Measurements from ENCODE around the gene MAP7.

The MAP7 gene

DNA sequence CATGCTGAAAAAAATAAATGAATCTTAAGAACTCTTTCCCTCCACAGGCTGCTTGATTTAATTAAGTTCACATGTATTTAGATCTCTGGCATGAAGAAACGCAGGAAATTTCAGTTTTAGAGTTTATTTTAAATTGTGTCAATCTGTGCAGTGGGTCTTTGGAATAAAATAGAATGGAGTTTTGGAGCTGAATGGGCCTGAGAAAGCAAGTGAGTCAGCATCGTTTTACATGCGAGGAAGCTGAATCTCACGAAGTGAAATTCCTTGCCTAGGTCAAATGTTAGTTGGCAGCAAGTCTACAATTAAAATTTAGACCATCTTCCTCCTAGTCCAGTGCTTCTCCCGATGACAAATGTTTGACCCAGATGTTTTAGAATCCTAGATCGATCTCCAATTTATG is 22.4 kb downstream of the MAP7 start:
- no peak for DNase-seq

DNA sequence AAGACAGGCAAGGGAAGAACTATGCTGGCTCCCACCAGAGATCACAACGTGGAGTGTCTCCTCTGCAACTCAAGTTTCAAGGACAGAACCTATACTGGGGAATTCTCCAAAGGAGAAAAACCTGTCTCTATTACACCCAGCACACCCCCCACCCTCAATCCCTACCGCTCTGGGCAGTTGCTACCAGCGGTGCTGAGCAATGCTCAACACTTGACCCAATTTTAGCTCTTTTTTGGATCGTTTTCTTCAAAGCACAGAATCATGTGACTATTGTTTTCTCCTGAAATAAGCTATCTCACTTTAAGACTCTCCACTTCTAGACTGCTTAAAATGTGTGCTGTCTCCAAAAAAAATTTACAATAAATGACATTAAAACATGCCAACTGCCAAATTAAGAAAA is 23.3 kb downstream of the MAP7 start:
- DNase-seq: no peak

DNA sequence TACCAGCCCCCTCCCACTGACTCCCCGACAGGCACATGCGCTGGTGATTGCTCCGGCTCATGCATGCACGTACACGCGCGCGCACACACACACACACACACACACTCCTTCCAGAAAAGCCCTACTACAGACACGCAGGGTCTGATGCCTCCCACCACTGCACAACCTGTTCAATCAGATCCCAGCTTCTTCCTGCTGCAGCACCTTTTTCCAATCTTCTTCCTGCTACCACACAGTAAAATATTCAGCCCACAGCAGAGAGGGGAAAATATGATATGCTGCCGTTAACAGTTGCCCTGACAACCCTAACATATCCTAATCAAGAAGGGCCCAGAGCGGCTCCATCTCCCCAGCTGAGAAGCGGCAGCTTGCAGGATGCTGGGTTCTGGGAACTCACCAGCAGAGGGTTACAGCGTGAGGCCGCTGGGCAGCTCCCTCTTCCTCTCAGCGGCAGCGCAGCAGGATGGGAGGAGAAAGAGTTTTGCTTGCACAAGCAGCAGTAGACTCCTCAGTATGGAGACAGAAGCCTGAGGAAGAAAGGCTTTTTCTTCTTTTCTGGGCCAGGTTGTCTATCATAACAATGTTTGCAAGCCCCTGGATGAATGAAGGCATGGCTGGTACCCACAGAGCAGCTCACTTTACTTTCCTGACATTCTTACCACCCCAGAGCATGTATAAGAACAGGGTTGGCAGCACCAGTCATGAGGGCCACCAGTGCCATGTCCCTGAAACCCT is 23.9 kb downstream of the MAP7 start:
- peak; percentile 90 for DNase-seq

DNA sequence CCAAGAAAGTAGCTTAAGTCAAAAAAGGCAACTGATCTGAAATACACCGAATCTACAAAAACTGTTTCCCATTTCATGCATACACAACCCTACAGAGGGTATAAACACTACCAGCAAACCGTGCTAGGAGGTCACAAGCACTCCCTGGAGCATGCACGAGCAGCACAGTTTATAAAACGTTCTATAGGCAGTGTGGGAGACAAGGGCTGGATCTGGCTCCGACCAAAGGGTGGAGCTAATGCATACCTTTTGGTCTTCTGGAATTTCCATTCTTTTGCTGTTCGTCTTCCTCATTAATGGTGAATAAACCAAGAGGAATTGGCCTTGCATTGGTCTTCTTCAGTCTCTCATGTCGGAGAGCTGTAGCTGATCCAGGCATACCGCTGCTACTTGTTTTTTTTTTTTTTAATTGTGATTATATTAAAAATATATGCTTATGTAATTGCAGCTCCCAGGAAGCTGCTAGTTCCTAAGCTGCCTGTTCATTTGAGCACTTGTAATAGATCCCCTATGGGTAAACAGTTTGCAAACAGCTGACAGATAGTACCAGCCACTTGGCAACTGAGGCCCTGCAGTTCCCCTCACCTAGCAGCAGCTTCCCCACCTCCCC is 24.5 kb downstream of the MAP7 start:
- DNase-seq: peak; percentile 71

DNA sequence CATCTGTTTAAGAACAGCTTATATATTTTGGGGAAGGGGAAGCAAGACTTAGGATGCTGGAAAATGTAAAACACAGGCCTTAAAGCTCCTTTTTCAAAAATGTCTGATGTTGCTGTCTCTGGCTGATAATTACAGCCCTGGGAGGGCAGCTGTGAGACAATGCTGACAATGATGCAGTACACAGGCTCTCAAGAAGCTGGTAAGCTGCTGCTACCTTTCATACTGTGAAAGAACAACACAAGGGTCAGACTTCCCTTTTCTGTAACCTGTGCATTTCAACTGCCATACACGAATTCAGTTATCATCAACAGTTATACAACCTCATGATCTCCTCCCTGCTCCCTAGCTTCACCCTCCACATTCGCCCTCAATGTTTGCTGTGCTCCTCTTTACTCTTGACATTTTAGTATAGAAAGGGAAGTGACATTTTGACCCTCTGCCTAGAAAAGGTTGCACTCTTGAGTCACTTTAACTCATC is 25.2 kb downstream of the MAP7 start:
- peak; percentile 63 for DNase-seq

DNA sequence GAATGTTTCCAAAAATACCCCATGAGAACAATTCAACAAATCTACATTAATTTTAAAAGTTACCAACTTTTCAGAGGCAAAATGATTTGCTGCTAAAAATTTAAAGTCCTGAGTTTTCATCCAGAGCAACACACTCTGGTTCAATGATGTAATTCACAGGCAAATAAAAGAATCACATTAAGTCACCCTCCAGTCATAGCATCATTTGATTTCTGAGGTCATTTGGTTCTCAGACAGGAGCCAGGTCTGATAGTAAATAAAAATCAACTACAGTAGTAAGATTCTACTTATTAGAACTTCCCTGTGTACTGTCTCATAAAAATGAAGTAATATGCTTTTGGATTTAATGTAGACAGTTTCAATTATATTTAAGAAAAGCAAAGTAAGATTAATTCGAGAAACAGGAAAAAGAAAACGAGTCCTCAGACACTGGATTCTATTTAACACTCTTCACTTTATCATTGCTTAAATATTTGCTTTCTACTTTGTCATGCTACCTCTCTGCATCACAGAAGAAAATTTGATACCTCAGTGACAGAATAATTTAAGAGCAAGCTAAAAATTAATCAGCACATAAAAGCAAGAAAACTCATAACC is 25.8 kb downstream of the MAP7 start:
- DNase-seq: no peak

DNA sequence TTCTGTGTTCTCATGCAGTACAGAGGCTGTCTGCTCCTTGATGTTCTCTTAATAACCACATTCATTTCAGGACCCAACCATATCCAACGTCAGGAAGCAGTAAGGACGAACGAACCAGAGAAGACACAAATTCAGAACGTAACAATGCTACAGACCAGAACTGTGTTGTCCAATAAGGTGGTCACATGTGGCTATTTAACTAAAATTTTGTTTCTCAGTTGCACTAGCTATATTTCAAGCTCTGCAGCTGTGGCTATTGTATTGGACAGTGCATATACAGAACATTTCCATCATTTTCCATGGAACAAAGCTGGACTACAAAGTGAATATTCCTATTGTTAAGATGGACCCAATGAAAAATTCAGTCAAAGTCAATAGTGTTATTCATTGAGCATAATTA is 27.0 kb downstream of the MAP7 start:
- DNase-seq: no peak

DNA sequence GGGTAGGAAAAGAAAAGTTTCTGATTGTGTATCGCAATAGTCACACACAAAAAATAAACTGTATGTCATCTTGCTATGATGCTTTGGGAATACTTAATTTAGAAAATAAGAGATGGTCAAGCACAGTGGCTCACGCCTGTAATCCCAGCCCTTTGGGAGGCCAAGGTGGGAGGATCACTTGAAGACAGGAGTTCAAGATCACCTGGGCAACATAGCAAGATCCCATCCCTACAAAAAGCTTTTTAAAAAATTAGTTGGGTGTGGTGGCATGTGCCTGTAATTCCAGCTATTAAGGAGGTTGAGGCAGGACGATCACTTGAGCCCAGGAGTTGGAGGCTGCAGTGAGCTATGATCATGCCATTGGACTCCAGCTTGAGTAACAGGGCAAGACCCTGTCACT is 27.6 kb downstream of the MAP7 start:
- DNase-seq: no peak

DNA sequence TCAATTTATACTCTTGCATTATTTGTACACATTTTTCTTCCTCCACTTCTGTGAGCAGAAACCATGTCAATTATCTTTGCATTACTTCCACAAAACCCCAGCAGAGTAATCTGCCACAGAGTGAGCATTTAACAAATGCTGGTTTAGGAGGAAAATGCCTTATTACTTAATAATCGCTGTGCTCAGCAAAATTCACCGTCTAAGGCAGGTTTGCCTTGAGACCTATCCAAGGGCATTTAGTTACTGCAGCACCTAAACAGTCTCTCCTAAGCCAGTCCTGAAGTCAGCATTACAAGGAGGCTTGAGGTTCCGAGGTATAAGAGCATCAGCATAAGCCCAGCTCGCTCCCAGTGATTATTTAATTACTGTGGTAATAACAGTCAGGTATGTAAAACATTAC is 28.3 kb downstream of the MAP7 start:
- no peak for DNase-seq

DNA sequence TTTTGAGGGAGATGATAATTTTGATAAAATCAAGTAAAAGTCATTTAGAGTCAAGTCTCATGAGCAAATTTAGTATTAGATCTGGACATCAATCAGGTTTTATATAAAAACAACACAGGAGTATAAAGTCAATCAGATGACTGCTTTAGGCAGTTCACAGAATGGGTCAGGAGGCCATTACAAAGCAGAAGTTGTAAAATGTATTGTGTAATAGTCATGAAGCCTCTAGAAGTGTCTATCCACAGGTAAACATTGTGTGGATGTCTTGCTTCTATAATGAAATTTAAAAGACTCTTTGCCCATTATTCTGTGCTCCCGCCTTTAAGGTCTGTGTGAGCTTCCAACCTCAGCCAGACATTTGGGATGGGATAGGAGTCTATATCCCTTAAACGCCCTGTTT is 28.8 kb downstream of the MAP7 start:
- DNase-seq: no peak

DNA sequence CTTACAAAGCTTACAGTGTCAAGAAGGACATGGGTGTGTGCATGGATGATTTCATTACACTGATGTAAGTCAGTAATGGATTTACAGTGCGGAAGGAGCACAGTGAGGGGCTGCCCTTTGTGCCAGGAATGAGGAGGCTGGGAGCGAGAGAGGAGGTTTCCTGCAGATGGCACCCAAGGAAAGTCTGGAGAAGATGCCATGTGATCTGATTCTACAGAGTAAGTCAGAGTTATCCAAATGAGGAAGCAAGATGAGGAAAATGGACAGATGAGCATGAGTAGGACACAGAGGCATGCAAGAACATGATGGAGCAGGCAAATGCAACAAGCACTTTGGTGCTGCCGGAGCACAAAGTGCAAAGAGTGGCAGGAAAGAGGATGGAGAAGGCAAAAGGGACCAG is 29.7 kb downstream of the MAP7 start:
- DNase-seq: no peak

DNA sequence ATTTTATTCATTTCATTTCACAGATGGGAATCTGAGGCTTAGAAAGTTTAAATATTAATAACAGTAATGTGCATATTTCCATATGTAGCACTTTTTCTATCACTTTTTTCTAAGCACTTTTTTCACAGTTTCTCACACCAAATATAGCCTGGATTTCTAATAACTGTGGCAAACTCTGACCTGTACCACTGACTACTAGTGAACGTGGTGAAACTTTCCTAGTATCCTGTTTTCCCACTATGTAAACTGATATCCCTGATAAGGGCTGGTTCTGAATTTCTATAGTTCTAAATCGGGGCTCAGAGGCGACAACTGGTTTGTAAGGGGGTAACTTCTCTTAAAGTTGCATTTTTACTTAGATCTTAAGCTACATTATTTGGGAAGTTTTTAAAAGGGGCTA is 32.6 kb downstream of the MAP7 start:
- no peak for DNase-seq

DNA sequence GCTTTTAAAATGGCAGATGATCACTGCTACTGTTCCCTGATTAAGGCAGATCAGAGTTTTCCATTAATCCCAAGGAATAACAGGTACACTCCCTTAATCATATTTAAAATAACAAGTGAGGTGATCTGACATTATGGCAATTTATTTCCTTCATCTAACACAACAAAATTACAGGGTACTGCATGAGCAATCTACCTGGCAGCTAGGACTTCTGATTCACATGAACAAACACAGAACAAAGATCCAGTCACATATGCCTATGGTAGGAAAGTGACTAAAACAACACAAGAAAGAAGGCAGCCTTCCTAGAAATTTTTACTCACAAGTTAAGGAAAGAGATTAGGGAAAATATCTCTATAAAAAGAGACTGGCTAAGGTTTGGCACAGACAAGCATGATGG is 33.2 kb downstream of the MAP7 start:
- no peak for DNase-seq

DNA sequence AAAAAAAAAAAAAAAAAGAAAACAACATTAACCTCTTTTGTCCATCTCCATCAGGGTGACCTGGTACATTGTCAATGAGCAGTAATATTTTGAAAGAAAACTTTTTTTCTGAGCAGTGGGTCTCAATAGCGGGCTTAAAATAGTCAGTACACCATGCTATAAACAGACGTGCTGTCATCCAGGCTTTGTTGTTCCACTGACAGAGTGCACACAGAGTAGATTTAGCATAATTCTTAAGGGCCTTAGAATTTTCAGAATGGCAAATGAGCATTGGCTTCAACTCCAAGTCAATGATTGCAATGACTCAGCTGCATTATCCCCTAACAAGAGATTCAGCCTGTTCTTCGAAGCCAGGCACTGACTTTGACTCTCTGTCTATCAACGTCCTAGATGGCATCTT is 35.6 kb downstream of the MAP7 start:
- no peak for DNase-seq

DNA sequence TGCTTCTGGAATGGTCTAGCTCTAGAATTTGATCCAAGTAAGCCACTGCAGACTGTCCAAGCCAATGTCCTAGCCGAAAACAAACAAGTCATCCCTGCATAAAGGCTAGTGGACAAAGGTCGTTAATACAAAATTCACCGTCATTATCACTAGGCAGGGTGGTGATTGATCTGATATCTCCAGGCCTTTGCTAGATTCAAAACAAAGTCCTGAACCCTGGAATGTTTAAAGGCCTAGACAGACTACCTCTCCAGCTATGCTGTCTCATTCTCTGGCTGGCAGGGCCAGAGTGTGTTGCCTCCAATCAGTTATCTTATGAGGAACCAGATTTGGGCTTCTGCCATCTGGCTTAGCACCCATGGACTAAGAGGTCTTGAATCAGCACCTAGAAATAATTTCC is 38.3 kb downstream of the MAP7 start:
- DNase-seq: no peak

DNA sequence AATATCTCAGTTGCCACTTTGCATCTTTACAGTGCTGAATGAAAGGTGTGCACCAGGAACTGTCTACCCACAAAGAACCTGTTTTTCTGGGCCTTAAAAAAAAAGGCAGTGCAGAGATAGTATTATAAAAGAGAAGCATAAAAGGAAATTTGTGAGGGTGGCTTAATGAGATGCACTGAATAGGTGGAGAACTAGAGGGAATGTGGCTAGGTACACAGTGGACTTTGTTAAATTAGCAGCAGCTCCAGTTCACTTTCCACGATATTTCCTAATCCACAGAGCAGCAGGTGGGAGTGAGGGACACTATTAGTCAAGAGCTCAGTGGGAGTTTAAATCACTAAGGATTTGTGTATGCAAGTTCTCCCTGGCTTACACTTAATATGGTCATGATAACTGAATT is 38.8 kb downstream of the MAP7 start:
- DNase-seq: no peak

DNA sequence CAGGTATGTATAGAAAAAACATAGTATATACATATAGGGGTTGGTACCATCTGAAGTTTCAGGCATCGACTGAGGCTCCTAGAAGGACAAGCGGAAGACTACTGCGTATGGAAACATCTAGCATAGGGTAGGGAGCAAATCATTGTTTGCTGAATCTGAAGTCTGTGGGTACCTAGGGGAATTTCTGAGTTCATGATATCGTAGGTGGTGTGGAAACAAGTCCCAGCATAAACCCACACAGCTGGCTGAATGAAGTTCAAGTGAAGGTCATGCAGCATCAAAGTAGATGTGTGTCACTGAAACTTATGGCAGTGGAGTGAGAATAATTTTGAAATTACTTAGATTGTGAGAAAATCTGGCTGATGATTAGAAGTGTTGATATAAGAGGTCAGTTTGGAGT is 39.4 kb downstream of the MAP7 start:
- DNase-seq: no peak

DNA sequence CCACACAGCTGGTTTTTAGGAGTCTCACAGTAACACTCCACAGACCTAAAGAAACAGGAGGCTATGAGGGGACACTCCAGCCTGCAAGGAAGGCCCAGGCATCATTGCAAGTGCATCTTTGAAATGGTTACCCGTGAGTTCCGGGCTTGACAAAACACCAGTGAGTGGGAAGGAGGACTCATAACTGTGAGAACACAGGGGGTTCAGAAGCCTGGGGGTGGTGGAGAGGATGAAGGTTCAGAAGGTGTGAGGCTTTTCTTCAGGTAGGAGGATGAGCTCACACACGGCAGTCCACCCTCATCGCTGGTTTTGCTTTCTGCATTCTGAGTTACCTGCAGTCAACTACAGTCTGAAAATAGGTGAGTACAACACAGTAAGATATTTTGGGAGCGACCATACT is 39.9 kb downstream of the MAP7 start:
- DNase-seq: no peak

DNA sequence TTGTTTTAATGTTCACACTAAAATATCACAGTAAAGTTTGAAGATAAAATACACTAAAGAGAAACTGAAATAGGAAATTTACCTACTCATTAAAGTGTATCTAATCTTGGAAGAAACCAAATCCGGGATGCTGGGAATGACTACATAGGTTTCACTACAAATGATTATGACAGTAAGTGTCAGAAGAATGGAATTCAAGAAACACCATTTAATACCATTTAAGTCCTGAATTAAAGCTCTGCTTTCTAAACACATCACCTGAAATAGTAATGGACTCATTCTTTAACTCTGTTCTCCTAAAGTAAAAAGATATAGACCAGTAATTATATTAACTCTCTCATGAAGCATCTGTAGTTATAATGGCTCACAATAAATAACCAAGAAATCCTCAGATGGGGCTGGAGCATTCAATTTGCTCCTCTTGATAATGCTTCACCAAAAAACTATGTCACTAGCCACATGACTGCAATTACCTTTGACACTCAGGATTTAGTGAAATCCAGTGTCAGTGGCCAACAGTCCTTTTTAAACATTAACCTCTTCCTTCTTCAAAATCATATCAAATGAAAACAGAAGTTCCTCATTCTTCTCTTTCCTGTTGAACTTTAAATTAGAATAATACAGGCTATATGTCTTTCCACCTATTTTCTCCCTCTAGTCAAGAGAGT is 41.4 kb downstream of the MAP7 start:
- no peak for DNase-seq

DNA sequence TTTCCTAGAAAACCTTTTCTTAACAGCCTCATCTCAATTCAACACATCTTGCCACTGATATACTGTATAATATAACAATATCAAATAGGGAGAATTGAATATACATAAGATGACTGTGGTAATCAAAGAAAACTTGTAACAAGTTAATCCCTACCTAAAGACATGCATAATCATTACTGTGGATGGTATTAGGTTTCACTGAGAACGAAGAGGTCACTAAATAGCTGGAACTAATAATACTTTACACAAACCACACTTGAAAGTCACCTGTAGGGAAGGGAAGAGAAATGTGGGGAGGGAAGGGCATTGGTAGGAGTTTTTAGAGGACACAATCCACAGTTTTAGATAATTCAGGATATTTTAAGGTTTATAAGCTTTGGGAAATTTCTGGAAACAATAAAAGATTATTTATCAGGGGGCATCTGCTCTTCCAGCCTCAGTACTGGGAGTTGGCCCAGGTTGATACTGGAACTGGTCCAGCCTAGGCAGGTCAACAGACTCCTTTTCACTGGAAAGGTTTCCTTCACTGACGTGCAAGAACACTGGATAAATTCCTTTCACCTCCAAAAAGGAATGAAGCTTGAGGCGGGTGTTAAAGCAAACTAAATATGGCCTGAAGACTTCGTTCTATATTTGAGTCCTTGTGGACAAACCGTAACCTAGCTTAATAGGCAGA is 44.0 kb downstream of the MAP7 start:
- no peak for DNase-seq

DNA sequence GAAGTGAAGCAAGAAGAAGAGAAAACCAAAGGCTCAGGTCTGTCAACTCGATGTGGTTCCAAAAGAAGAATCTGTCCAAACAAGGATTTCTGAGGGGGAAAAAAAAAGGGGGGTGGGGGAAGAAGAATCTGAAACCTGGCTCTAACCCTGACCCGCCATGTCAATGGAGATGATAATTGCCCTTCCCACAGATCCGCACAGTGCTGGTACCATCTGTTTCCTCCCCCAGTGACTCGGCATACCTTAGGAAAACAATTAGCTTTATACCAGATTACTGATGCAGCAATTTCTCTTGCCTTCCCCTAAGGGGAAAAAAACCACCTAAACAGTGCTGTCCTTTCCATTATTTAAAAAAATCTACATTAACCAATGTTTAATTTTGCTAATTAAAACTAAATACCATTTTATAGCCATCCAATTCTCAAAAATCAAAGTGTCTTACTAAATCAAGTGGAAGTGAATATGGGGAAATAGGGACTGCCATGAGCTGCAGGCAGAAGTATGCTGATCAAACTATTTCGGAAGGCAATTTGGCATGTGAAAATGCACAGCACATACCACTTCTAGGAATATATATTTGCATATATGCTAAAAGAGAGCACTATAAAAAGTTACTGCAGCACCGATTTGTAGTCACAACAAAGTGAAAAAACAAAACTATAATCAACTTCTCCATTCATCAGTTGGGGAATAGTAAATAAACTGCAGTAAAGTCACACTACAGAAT is 46.8 kb downstream of the MAP7 start:
- DNase-seq: no peak

DNA sequence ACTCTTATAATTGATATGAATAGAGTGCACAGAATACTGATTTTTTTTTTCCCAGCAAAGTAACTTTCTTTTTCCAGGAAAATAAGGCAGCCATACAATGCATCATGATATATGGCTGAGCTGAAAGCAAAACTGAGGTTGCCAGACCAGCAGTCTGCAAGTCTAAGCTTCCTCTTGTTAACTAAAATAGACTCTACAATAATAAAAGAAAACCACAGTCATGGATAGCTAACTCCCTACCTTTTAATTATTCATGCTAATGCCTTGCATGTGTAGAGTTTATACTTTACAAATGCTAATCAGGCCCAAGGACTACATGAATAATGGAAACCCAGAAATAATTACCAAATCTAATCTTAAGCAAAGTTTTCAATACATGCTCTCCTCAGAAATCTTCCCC is 47.4 kb downstream of the MAP7 start:
- DNase-seq: no peak

DNA sequence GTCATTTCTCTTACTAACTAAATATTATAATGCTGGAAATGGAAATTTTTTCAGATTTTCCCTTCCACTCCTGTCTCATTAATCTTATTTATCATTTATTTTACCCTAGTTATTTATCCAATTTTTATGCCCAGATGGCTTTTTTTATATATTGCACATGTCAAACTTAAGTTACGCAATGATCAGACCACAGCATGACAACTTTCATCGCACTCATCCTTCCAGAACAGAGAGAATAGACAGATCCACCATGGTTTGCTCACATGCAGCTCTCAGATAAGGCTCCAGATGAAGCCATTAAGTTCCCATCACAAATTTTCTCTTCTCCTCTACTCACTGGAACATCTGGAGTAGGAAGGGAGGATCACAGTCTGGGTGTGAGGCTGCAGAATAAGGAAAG is 48.7 kb downstream of the MAP7 start:
- no peak for DNase-seq
